HepG2 (cell line): ENCODE data around the gene PTCRA. TPM values are rescaled to one million over a fixed set of nuclear protein-coding genes. Genes with fewer than 3 reads are reported as not detected.

Source experiments
- AGO1 ChIP-seq: fragments of 200-400 bp; formaldehyde crosslinking; IDR thresholded peaks from 2 replicates; pipeline ENCODE4 v1.6.1; 2017; ENCODE audit warnings: mild to moderate bottlenecking, low read depth, low read length, moderate library complexity; ENCODE audit not compliant: poor library complexity, severe bottlenecking
- ATF1 ChIP-seq: IDR thresholded peaks from 2 replicates; pipeline ENCODE4 v1.6.1; 2016; ENCODE audit warnings: mild to moderate bottlenecking, control low read depth
- ATF7 ChIP-seq, 2 experiments: fragments of 450-650 bp in 1 of 2; sonication (generic) in 1 of 2; formaldehyde crosslinking in 1 of 2; IDR thresholded peaks; 2 replicates each; pipeline versions ENCODE4 v1.4.0 to v1.6.1; 2016 to 2020; ENCODE audit warnings: antibody characterized with exemption in 1 of 2, mild to moderate bottlenecking in 1 of 2, missing genetic modification reagents in 1 of 2
- ETV6 ChIP-seq: sonication (generic); formaldehyde crosslinking; conservative IDR thresholded peaks from 2 replicates; pipeline ENCODE4 v1.4.0; 2020; ENCODE audit warnings: missing genetic modification reagents
- FOXP1 ChIP-seq, 2 experiments: fragments of 450-650 bp in 1 of 2; IDR thresholded peaks; 2 replicates each; pipeline ENCODE4 v1.6.1; 2017 to 2018; ENCODE audit warnings: antibody characterized with exemption in 1 of 2
- GATAD2A ChIP-seq: IDR thresholded peaks from 2 replicates; pipeline ENCODE4 v1.6.1; 2016
- HHEX ChIP-seq: IDR thresholded peaks from 2 replicates; pipeline ENCODE4 v1.6.1; 2016; ENCODE audit warnings: control low read depth
- HNRNPH1 ChIP-seq: fragments of 200-400 bp; formaldehyde crosslinking; optimal IDR thresholded peaks from 2 replicates; pipeline ENCODE3; 2017; ENCODE audit warnings: mild to moderate bottlenecking, low read depth, low read length
- JUNB ChIP-seq: sonication (generic); formaldehyde crosslinking; IDR thresholded peaks from 2 replicates; pipeline ENCODE4 v1.8.0; 2022; ENCODE audit warnings: missing genetic modification reagents, mild to moderate bottlenecking, borderline replicate concordance
- KMT2A ChIP-seq: sonication (generic); formaldehyde crosslinking; IDR thresholded peaks from 2 replicates; pipeline ENCODE4 v1.4.0; 2020; ENCODE audit warnings: missing genetic modification reagents
- NFATC3 ChIP-seq: sonication (generic); formaldehyde crosslinking; IDR thresholded peaks from 2 replicates; pipeline ENCODE4 v1.5.1; 2020; ENCODE audit warnings: mild to moderate bottlenecking, missing genetic modification reagents
- NR3C1 ChIP-seq: sonication (generic); formaldehyde crosslinking; IDR thresholded peaks from 2 replicates; pipeline ENCODE4 v1.4.0; 2020; ENCODE audit warnings: missing genetic modification reagents
- PHB2 ChIP-seq: fragments of 450-650 bp; IDR thresholded peaks from 2 replicates; pipeline ENCODE4 v1.6.1; 2018; ENCODE audit not compliant: partially characterized antibody
- ZFP36L2 ChIP-seq: sonication (generic); formaldehyde crosslinking; IDR thresholded peaks from 2 replicates; pipeline ENCODE4 v1.4.0; 2020; ENCODE audit warnings: missing genetic modification reagents
- ZIK1 ChIP-seq: sonication (generic); formaldehyde crosslinking; IDR thresholded peaks from 2 replicates; pipeline ENCODE4 v1.5.0; 2020; ENCODE audit warnings: mild to moderate bottlenecking, low read depth, missing genetic modification reagents, borderline replicate concordance
- ZNF160 ChIP-seq: sonication (generic); formaldehyde crosslinking; IDR thresholded peaks from 2 replicates; pipeline ENCODE4 v1.8.0; 2022; ENCODE audit warnings: mild to moderate bottlenecking, inconsistent platforms, missing genetic modification reagents
- ZNF205 ChIP-seq: IDR thresholded peaks from 2 replicates; pipeline ENCODE4 v1.6.1; 2018; ENCODE audit warnings: missing biosample characterization, missing genetic modification reagents
- ZNF234 ChIP-seq: sonication (generic); formaldehyde crosslinking; conservative IDR thresholded peaks from 2 replicates; pipeline ENCODE4 v1.5.1; 2020; ENCODE audit warnings: mild to moderate bottlenecking, missing genetic modification reagents
- ZNF256 ChIP-seq: sonication (generic); formaldehyde crosslinking; conservative IDR thresholded peaks from 2 replicates; pipeline ENCODE4 v1.4.0; 2020; ENCODE audit warnings: missing genetic modification reagents
- ZNF30 ChIP-seq: sonication (generic); formaldehyde crosslinking; IDR thresholded peaks from 2 replicates; pipeline ENCODE4 v1.5.0; 2020; ENCODE audit warnings: mild to moderate bottlenecking, missing genetic modification reagents
- ZNF34 ChIP-seq: sonication (generic); formaldehyde crosslinking; IDR thresholded peaks from 2 replicates; pipeline ENCODE4 v1.4.0; 2020; ENCODE audit warnings: mild to moderate bottlenecking, missing genetic modification reagents, borderline replicate concordance
- ZNF510 ChIP-seq: sonication (generic); formaldehyde crosslinking; IDR thresholded peaks from 2 replicates; pipeline ENCODE4 v1.4.0; 2020; ENCODE audit warnings: low read depth, mild to moderate bottlenecking, missing genetic modification reagents
- ZNF543 ChIP-seq: sonication (generic); formaldehyde crosslinking; IDR thresholded peaks from 2 replicates; pipeline ENCODE4 v1.4.0; 2020; ENCODE audit warnings: mild to moderate bottlenecking, missing genetic modification reagents
- polyA plus RNA-seq, 8 experiments: library from polyadenylated mRNA; depleted of rRNA in 3 of 8; stranded (reverse) in 7 of 8; unstranded in 1 of 8; fragments of >200 nt; fragmentation: Illumina TruSeq in 4 of 8; extraction: Trizol in 4 of 8; gene quantifications; 2 replicates each; pipeline versions ENCODE4 v1.2.1 to v1.2.3, GENCODE V29; 2011 to 2016; ENCODE audit warnings: low read depth in 4 of 8, missing spikeins in 1 of 8, mixed read lengths in 1 of 8; ENCODE audit not compliant: insufficient read depth in 1 of 8
- total RNA-seq, 5 experiments: library from RNA; depleted of rRNA; stranded (reverse); fragments of >200 nt; fragmentation: Illumina TruSeq; extraction: Trizol; gene quantifications; 2 replicates each; pipeline ENCODE4 v1.2.3, GENCODE V29; 2016; ENCODE audit warnings: low read depth in 1 of 5
- TF ChIP-seq, protein P1 (sequence below): sonication (generic); formaldehyde crosslinking; IDR thresholded peaks from 2 replicates; pipeline ENCODE4 v1.4.0; 2020; ENCODE audit warnings: low read depth, missing genetic modification reagents
- TF ChIP-seq, protein P2 (sequence below): sonication (generic); formaldehyde crosslinking; IDR thresholded peaks from 2 replicates; pipeline ENCODE4 v1.4.0; 2020; ENCODE audit warnings: mild to moderate bottlenecking, missing genetic modification reagents, borderline replicate concordance
- TF ChIP-seq, protein P3 (sequence below): sonication (generic); formaldehyde crosslinking; IDR thresholded peaks from 2 replicates; pipeline ENCODE4 v1.4.0; 2020; ENCODE audit warnings: mild to moderate bottlenecking, missing genetic modification reagents

The PTCRA gene
- total and polyA plus RNA-seq, 2 of the 13 experiments (the other 11 are each of a cell fraction or from before 2014, with no cell fraction given), result not detected

DNA sequence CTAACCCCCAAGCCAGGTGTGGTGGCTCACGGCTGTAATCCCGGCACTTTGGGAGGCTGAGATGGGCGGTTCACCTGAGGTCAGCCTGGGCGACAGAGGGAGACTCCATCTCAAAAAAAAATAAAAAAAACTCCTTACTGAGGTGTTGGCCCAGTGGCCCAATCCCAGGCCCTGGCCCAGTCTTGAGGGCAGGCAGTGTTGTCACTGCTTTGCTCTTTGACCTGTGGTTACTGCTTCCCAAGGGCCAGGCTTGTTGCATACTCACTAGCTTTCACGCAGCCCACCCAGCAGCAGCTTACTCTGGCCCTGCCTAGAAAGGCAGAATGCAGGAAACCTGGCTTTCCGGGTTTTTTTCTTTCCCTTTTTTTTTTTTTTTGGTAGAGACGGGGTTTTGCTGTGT is 26.6 kb downstream of the PTCRA start (continued):
- TF ChIP-seq KMT2A (CRISPR knock-in tag) (no peak), NFATC3 (no peak), FOXP1 (IDR thresholded peaks at IDR 0.05) (no peak), FOXP1 (CRISPR knock-in tag; IDR thresholded peaks at IDR 0.05) (no peak), ZIK1 (CRISPR knock-in tag) (no peak), ZNF234 (no peak), PHB2 (no peak), ZNF160 (CRISPR knock-in tag) (no peak), ATF7 (IDR thresholded peaks at IDR 0.05) (no peak), ATF7 (CRISPR knock-in tag; IDR thresholded peaks at IDR 0.05) (no peak), ZFP36L2 (CRISPR knock-in tag) (no peak), ZNF543 (CRISPR knock-in tag) (no peak), ZNF205 (CRISPR knock-in tag) (no peak), ZNF34 (CRISPR knock-in tag) (no peak), HNRNPH1 (no peak), AGO1 (no peak), ZNF256 (CRISPR knock-in tag) (no peak), ETV6 (CRISPR knock-in tag) (0 out of 2 replicates have a peak, but pooled peaks have one; percentile 6), ATF1 (CRISPR knock-in tag) (no peak), GATAD2A (CRISPR knock-in tag) (peak; percentile 34; the same call in 1 of the 2 replicates), HHEX (CRISPR knock-in tag) (no peak), ZNF30 (CRISPR knock-in tag) (no peak), NR3C1 (CRISPR knock-in tag) (no peak), JUNB (no peak), ZNF510 (CRISPR knock-in tag) (no peak)
- TF ChIP-seq, protein P1, sequence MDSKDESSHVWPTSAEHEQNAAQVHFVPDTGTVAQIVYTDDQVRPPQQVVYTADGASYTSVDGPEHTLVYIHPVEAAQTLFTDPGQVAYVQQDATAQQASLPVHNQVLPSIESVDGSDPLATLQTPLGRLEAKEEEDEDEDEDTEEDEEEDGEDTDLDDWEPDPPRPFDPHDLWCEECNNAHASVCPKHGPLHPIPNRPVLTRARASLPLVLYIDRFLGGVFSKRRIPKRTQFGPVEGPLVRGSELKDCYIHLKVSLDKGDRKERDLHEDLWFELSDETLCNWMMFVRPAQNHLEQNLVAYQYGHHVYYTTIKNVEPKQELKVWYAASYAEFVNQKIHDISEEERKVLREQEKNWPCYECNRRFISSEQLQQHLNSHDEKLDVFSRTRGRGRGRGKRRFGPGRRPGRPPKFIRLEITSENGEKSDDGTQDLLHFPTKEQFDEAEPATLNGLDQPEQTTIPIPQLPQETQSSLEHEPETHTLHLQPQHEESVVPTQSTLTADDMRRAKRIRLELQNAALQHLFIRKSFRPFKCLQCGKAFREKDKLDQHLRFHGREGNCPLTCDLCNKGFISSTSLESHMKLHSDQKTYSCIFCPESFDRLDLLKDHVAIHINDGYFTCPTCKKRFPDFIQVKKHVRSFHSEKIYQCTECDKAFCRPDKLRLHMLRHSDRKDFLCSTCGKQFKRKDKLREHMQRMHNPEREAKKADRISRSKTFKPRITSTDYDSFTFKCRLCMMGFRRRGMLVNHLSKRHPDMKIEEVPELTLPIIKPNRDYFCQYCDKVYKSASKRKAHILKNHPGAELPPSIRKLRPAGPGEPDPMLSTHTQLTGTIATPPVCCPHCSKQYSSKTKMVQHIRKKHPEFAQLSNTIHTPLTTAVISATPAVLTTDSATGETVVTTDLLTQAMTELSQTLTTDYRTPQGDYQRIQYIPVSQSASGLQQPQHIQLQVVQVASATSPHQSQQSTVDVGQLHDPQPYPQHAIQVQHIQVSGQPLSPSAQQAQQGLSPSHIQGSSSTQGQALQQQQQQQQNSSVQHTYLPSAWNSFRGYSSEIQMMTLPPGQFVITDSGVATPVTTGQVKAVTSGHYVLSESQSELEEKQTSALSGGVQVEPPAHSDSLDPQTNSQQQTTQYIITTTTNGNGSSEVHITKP (CRISPR knock-in tag), result no peak
- TF ChIP-seq, protein P2, sequence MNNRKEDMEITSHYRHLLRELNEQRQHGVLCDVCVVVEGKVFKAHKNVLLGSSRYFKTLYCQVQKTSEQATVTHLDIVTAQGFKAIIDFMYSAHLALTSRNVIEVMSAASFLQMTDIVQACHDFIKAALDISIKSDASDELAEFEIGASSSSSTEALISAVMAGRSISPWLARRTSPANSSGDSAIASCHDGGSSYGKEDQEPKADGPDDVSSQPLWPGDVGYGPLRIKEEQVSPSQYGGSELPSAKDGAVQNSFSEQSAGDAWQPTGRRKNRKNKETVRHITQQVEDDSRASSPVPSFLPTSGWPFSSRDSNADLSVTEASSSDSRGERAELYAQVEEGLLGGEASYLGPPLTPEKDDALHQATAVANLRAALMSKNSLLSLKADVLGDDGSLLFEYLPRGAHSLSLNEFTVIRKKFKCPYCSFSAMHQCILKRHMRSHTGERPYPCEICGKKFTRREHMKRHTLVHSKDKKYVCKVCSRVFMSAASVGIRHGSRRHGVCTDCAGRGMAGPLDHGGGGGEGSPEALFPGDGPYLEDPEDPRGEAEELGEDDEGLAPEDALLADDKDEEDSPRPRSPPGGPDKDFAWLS (CRISPR knock-in tag), result no peak
- TF ChIP-seq, protein P3, sequence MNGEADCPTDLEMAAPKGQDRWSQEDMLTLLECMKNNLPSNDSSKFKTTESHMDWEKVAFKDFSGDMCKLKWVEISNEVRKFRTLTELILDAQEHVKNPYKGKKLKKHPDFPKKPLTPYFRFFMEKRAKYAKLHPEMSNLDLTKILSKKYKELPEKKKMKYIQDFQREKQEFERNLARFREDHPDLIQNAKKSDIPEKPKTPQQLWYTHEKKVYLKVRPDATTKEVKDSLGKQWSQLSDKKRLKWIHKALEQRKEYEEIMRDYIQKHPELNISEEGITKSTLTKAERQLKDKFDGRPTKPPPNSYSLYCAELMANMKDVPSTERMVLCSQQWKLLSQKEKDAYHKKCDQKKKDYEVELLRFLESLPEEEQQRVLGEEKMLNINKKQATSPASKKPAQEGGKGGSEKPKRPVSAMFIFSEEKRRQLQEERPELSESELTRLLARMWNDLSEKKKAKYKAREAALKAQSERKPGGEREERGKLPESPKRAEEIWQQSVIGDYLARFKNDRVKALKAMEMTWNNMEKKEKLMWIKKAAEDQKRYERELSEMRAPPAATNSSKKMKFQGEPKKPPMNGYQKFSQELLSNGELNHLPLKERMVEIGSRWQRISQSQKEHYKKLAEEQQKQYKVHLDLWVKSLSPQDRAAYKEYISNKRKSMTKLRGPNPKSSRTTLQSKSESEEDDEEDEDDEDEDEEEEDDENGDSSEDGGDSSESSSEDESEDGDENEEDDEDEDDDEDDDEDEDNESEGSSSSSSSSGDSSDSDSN (CRISPR knock-in tag), result no peak
